Measurements from ENCODE around the gene IQGAP2.

IQGAP2 gene

GRCh38 chr5:76617675-76618074 lies 214.6 kb downstream of the IQGAP2 start:
- DNase-seq (ENCODE audit: low read depth) = peak; percentile 83
- TF ChIP-seq CTCF (conservative IDR thresholded peaks at IDR 0.05; ENCODE audit: low read depth, low read length) = no peak
- no peak overlapping the region for H3K4me3 ChIP-seq (ENCODE audit: low read depth, low read length)

- no peak overlapping the region for H3K4me3 ChIP-seq (ENCODE audit: low read depth, low read length)
- TF ChIP-seq CTCF (conservative IDR thresholded peaks at IDR 0.05; ENCODE audit: low read depth, low read length) = no peak
- DNase-seq (ENCODE audit: low read depth) = no peak
Observed at GRCh38 chr5:76620166-76620565, 217.1 kb downstream of the IQGAP2 start.

GRCh38 chr5:76622076-76622475 lies 219.0 kb downstream of the IQGAP2 start:
- H3K4me3 ChIP-seq (ENCODE audit: low read depth, low read length) = no peak overlapping the region
- no peak for DNase-seq (ENCODE audit: low read depth)

DNA sequence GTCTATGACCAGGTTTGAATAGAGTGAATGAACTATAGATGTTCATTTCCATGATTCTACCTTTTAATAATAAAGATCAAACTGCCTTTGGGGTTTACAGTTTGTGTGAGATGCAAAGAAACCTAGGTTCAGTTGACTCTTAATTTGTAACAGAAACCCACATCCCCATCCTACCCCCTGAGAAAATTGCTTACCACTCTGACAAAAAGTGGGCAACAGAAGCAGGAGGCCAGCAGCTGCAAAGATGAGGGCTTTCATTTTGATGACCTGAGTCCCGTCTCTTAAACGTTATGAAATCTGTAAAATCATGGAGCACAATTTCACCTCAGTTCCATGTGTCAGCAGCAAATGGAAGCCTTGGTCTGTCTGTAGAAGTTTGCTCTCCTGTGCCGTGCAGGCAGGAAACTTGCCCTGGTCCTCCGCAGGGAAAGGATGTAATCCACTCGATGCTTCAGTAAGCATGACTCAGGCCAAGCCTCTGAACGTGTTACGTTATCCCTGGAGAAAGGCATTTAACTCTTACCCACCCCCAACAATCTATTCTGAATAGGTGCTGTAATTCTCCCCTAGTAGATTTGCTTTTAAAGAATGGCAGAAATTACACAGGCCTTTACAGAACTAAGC lies 220.0 kb downstream of the IQGAP2 start, which contains the start of gene F2RL2:
Gene F2RL2, minus strand, starts transcription at position 431 of the 624 bp plus-strand sequence. Its CDS starts 173 bp downstream, at position 258.
- H3K4me3 ChIP-seq (ENCODE audit: low read depth, low read length) = peak within 1 kb of the TSS; percentile 6
- TF ChIP-seq CTCF (conservative IDR thresholded peaks at IDR 0.05; ENCODE audit: low read depth, low read length) = no peak
- peak; percentile 83 for DNase-seq (ENCODE audit: low read depth)

More at GRCh38 chr5:76622076-76622475, 219.0 kb downstream of the IQGAP2 start:
- TF ChIP-seq CTCF (conservative IDR thresholded peaks at IDR 0.05; ENCODE audit: low read depth, low read length) = no peak

GRCh38 chr5:76625087-76625815 lies 222.2 kb downstream of the IQGAP2 start:
- no peak for TF ChIP-seq CTCF (conservative IDR thresholded peaks at IDR 0.05; ENCODE audit: low read depth, low read length)
- DNase-seq (ENCODE audit: low read depth) = no peak
- no peak overlapping the region for H3K4me3 ChIP-seq (ENCODE audit: low read depth, low read length)

- no peak overlapping the region for H3K4me3 ChIP-seq (ENCODE audit: low read depth, low read length)
- no peak for TF ChIP-seq CTCF (conservative IDR thresholded peaks at IDR 0.05; ENCODE audit: low read depth, low read length)
- DNase-seq (ENCODE audit: low read depth) = no peak
Observed at GRCh38 chr5:76626738-76627137, 223.7 kb downstream of the IQGAP2 start.
